ENCODE measurements around the gene BHLHE40. TPM values are rescaled to one million over a fixed set of nuclear protein-coding genes. Genes with fewer than 3 reads are reported as not detected.

Gene BHLHE40
- total RNA-seq, 4 donors from 2014 or later: 19.2 to 96.7 (median 45.3) TPM

GRCh38 chr3:4936982-4937614, 42.1 kb upstream of the BHLHE40 start:
- no peaks in the 10 kb centered on the region for H3K27me3 ChIP-seq
- in situ Hi-C loops (cut with MboI; ENCODE audit: low sequenced_read_pairs in 4 of 4) (no loop called here), intact Hi-C loops (cut with DNase I; ENCODE audit: low total_unique reads) (loop anchor here (10.0 kb wide), 1 partner anchor 52 kb away; no protein-coding TSS in a partner anchor)
- TF ChIP-seq CTCF (IDR thresholded peaks at IDR 0.05 in 4 of 5, conservative IDR thresholded peaks at IDR 0.05 in 1 of 5): no peak
- TF ChIP-seq POLR2A (IDR thresholded peaks at IDR 0.05): no peak
- no peaks in the 10 kb centered on the region for H3K9me3 ChIP-seq
- no peaks in the 10 kb centered on the region for H3K36me3 ChIP-seq
- ATAC-seq (no peak), DNase-seq (no peak)
- no peaks in the 10 kb centered on the region for H3K4me1 ChIP-seq
- H3K4me3 ChIP-seq: no peak overlapping the region
- H3K27ac ChIP-seq: no peak overlapping the region

GRCh38 chr3:4938281-4938982, 40.8 kb upstream of the BHLHE40 start:
- no peak overlapping the region for H3K4me3 ChIP-seq
- H3K27me3 ChIP-seq: no peaks in the 10 kb centered on the region
- ATAC-seq (no peak), DNase-seq (no peak)
- H3K36me3 ChIP-seq: no peaks in the 10 kb centered on the region
- TF ChIP-seq CTCF (IDR thresholded peaks at IDR 0.05 in 4 of 5, conservative IDR thresholded peaks at IDR 0.05 in 1 of 5) (no peak), POLR2A (IDR thresholded peaks at IDR 0.05) (no peak)
- intact Hi-C loops (cut with DNase I; ENCODE audit: low total_unique reads) (loop anchor here (10.0 kb wide), 1 partner anchor 54 kb away; no protein-coding TSS in a partner anchor), in situ Hi-C loops (cut with MboI; ENCODE audit: low sequenced_read_pairs in 4 of 4) (no loop called here)
- H3K4me1 ChIP-seq: no peaks in the 10 kb centered on the region
- no peaks in the 10 kb centered on the region for H3K9me3 ChIP-seq
- H3K27ac ChIP-seq: no peak overlapping the region

GRCh38 chr3:4939276-4939675, 40.0 kb upstream of the BHLHE40 start:
- H3K9me3 ChIP-seq: no peaks in the 10 kb centered on the region
- no peaks in the 10 kb centered on the region for H3K27me3 ChIP-seq
- no peak overlapping the region for H3K27ac ChIP-seq
- H3K4me1 ChIP-seq: no peaks in the 10 kb centered on the region
- ATAC-seq: no peak
- in situ Hi-C loops (cut with MboI; ENCODE audit: low sequenced_read_pairs in 4 of 4) (no loop called here), intact Hi-C loops (cut with DNase I; ENCODE audit: low total_unique reads) (loop anchor here (10.0 kb wide), 1 partner anchor 54 kb away; no protein-coding TSS in a partner anchor)
- no peaks in the 10 kb centered on the region for H3K36me3 ChIP-seq
- TF ChIP-seq POLR2A (IDR thresholded peaks at IDR 0.05) (no peak), CTCF (IDR thresholded peaks at IDR 0.05 in 4 of 5, conservative IDR thresholded peaks at IDR 0.05 in 1 of 5) (no peak)
- no peak for DNase-seq
- H3K4me3 ChIP-seq: no peak overlapping the region

GRCh38 chr3:4940985-4941384, 38.3 kb upstream of the BHLHE40 start:
- DNase-seq: no peak
- H3K36me3 ChIP-seq: no peaks in the 10 kb centered on the region
- H3K4me1 ChIP-seq: no peaks in the 10 kb centered on the region
- no peaks in the 10 kb centered on the region for H3K27me3 ChIP-seq
- H3K4me3 ChIP-seq: no peak overlapping the region
- intact Hi-C loops (cut with DNase I; ENCODE audit: low total_unique reads): no loop called here
- in situ Hi-C loops (cut with MboI; ENCODE audit: low sequenced_read_pairs in 4 of 4): no loop called here
- H3K27ac ChIP-seq: no peak overlapping the region
- no peaks in the 10 kb centered on the region for H3K9me3 ChIP-seq
- no peak for ATAC-seq
- TF ChIP-seq POLR2A (IDR thresholded peaks at IDR 0.05) (no peak), CTCF (IDR thresholded peaks at IDR 0.05 in 4 of 5, conservative IDR thresholded peaks at IDR 0.05 in 1 of 5) (no peak)
